Uterus (tissue), 4 donors: ENCODE data around the gene CTTNBP2. TPM values are rescaled to one million over a fixed set of nuclear protein-coding genes. Genes with fewer than 3 reads are reported as not detected.

ENCODE experiments used
- DNase-seq, 2 donors: peaks; one replicate each; pipeline ENCODE4 v3.0.0-alpha.2; 2019 to 2020
- H3K27ac ChIP-seq, 2 donors: fragments of 200-600 bp; sonication (generic); 1 replicate in 1 of 2; 2 replicates in 1 of 2; pipeline ENCODE4 v1.5.1; 2016 to 2018
- H3K27me3 ChIP-seq, 2 donors: fragments of 200-600 bp; sonication (generic); one replicate each; pipeline ENCODE4 v1.5.1; 2018 to 2019; ENCODE audit warnings: control low read depth in 1 of 2
- H3K36me3 ChIP-seq, 2 donors: fragments of 200-600 bp; sonication (generic); one replicate each; pipeline ENCODE4 v1.5.1; 2019; ENCODE audit warnings: control low read depth in 1 of 2
- H3K4me1 ChIP-seq, 2 donors: fragments of 200-600 bp; sonication (generic); one replicate each; pipeline ENCODE4 v1.5.1; 2018 to 2019; ENCODE audit warnings: control low read depth in 1 of 2
- H3K4me3 ChIP-seq, 2 donors: fragments of 200-600 bp; sonication (generic); 1 replicate in 1 of 2; 2 replicates in 1 of 2; pipeline ENCODE4 v1.5.1; 2018 to 2019; ENCODE audit warnings: mild to moderate bottlenecking in 1 of 2
- H3K9me3 ChIP-seq, 2 donors: fragments of 200-600 bp; sonication (generic); one replicate each; pipeline ENCODE4 v1.5.1; 2019; ENCODE audit warnings: control low read depth in 1 of 2
- POLR2A ChIP-seq, 2 donors: fragments of 450-650 bp; IDR thresholded peaks; one replicate each; pipeline ENCODE4 v1.6.1; 2016; ENCODE audit warnings: antibody characterized with exemption in 2 of 2, mild to moderate bottlenecking in 1 of 2, moderate library complexity in 1 of 2
- intact Hi-C: fragments of 100-400 bp; cut with DNase I; formaldehyde crosslinking; loops from one replicate; pipeline ENCODE4 v1.15.1; 2023; ENCODE audit warnings: low total_unique reads
- total RNA-seq, 4 donors: library from RNA; depleted of rRNA in 3 of 4; stranded (reverse); fragments of >200 nt in 3 of 4; gene quantifications; one replicate each; pipeline versions ENCODE4 v1.1.0 to v1.2.4, GENCODE V29; 2014 to 2023
- TF ChIP-seq, protein P1 (sequence below), 4 experiments: fragments of 200-600 bp in 2 of 4; fragments of 450-650 bp in 2 of 4; sonication (generic) in 2 of 4; IDR thresholded peaks; one replicate each; pipeline ENCODE4 v1.5.1; 2016 to 2019; ENCODE audit warnings: antibody characterized with exemption in 4 of 4, mild to moderate bottlenecking in 2 of 4, moderate library complexity in 1 of 4
- donor health status: DM: yes; HTN: yes; CAD: no.

Gene CTTNBP2
- total RNA-seq, 4 donors from 2014 or later, result 16.4 to 87.9 (median 35.0) TPM

DNA sequence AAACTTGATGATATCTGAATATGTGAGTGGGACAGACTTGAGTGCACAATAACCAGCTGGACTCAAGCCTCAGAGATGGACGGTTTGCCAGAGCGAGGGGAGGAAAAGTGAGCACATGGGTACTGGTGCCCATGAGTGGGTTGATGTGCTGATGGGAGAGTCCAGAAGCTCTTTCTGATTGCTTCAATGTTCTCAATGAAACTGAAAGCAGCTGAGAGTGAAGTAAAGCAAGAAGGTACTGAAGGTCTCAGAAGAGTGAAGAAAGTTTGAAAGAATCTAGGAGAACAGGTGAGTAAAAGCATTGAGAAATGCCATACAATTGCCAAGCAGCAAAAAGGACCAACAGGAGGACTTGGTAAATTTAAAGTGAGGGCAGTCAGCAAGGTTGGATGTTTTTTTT is 28.6 kb downstream of the CTTNBP2 start:
- Histone ChIP-seq H3K9me3 (no peaks in the 10 kb centered on the region), H3K27ac (no peak overlapping the region), H3K27me3 (no peaks in the 10 kb centered on the region), H3K4me1 (no peaks in the 10 kb centered on the region), H3K36me3 (no peaks in the 10 kb centered on the region), H3K4me3 (no peak overlapping the region)
- DNase-seq, result no peak
- TF ChIP-seq POLR2A (IDR thresholded peaks at IDR 0.05), result no peak
- TF ChIP-seq, protein P1, sequence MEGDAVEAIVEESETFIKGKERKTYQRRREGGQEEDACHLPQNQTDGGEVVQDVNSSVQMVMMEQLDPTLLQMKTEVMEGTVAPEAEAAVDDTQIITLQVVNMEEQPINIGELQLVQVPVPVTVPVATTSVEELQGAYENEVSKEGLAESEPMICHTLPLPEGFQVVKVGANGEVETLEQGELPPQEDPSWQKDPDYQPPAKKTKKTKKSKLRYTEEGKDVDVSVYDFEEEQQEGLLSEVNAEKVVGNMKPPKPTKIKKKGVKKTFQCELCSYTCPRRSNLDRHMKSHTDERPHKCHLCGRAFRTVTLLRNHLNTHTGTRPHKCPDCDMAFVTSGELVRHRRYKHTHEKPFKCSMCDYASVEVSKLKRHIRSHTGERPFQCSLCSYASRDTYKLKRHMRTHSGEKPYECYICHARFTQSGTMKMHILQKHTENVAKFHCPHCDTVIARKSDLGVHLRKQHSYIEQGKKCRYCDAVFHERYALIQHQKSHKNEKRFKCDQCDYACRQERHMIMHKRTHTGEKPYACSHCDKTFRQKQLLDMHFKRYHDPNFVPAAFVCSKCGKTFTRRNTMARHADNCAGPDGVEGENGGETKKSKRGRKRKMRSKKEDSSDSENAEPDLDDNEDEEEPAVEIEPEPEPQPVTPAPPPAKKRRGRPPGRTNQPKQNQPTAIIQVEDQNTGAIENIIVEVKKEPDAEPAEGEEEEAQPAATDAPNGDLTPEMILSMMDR (IDR thresholded peaks at IDR 0.05), result no peak
- intact Hi-C loops, result no loop called here

- TF ChIP-seq, protein P1 (IDR thresholded peaks at IDR 0.05), result no peak
- intact Hi-C loops, result no loop called here
- H3K27ac ChIP-seq, result no peak overlapping the region
- H3K4me3 ChIP-seq, result no peak overlapping the region
- no peaks in the 10 kb centered on the region for H3K27me3 ChIP-seq
- no peaks in the 10 kb centered on the region for H3K36me3 ChIP-seq
- no peaks in the 10 kb centered on the region for H3K9me3 ChIP-seq
- H3K4me1 ChIP-seq, result no peaks in the 10 kb centered on the region
- no peak for DNase-seq
Measured at GRCh38 chr7:117841611-117842010, 31.6 kb downstream of the CTTNBP2 start.

DNA sequence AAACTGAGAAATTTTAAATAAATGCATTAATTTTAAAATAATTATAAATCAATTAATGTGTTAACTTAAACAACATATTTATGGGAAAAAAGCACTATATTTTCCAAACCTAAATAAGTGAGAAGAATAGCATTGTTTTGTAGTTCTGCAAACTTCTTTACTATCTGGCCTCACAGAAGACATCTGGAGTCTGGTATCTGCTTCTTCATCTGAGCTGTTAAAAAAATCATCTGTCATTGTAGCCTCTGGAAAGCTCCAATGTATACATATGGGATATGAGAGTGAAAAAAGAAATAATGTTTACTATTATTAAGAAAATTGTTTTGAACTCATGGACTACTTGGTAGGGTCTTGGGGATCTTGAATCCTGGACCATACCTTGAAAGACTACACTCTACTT is 32.2 kb downstream of the CTTNBP2 start:
- intact Hi-C loops, result no loop called here
- Histone ChIP-seq H3K9me3 (no peaks in the 10 kb centered on the region), H3K4me1 (no peaks in the 10 kb centered on the region), H3K27me3 (no peaks in the 10 kb centered on the region), H3K36me3 (no peaks in the 10 kb centered on the region), H3K4me3 (no peak overlapping the region), H3K27ac (no peak overlapping the region)
- DNase-seq, result no peak
- no peak for TF ChIP-seq POLR2A (IDR thresholded peaks at IDR 0.05)
- TF ChIP-seq, protein P1 (IDR thresholded peaks at IDR 0.05), result no peak

- TF ChIP-seq, protein P1 (IDR thresholded peaks at IDR 0.05), result no peak
- no peak for TF ChIP-seq POLR2A (IDR thresholded peaks at IDR 0.05)
- Histone ChIP-seq H3K9me3 (no peaks in the 10 kb centered on the region), H3K36me3 (no peaks in the 10 kb centered on the region), H3K27ac (no peak overlapping the region), H3K4me1 (no peaks in the 10 kb centered on the region), H3K27me3 (no peaks in the 10 kb centered on the region), H3K4me3 (no peak overlapping the region)
- intact Hi-C loops, result no loop called here
- DNase-seq, result no peak
Measured at GRCh38 chr7:117839507-117839906, 33.7 kb downstream of the CTTNBP2 start.

- H3K4me3 ChIP-seq, result no peak overlapping the region
- H3K27me3 ChIP-seq, result no peaks in the 10 kb centered on the region
- H3K4me1 ChIP-seq, result no peaks in the 10 kb centered on the region
- no peaks in the 10 kb centered on the region for H3K36me3 ChIP-seq
- TF ChIP-seq POLR2A (IDR thresholded peaks at IDR 0.05), result no peak
- TF ChIP-seq, protein P1 (IDR thresholded peaks at IDR 0.05), result no peak
- H3K9me3 ChIP-seq, result no peaks in the 10 kb centered on the region
- no peak overlapping the region for H3K27ac ChIP-seq
- intact Hi-C loops, result no loop called here
- no peak for DNase-seq
Measured at GRCh38 chr7:117837841-117838240, 35.4 kb downstream of the CTTNBP2 start.
